Thoracic aorta (tissue), 2 donors: ENCODE measurements around the gene MORN1. TPM values are rescaled to one million over a fixed set of nuclear protein-coding genes. Genes with fewer than 3 reads are reported as not detected.

Source experiments
- ATAC-seq: fragments of 150-250 bp; one replicate; pipeline ENCODE4 v1.8.0; 2017; ENCODE audit warnings: low read depth; ENCODE audit not compliant: insufficient number of reproducible peaks, low FRiP score
- DNase-seq: peaks from one replicate; pipeline ENCODE4 v3.0.0-alpha.2; 2020; ENCODE audit warnings: low spot score
- H3K27ac ChIP-seq, 2 donors: fragments of 200-600 bp; sonication (generic); 1 replicate in 1 of 2; 2 replicates in 1 of 2; pipeline ENCODE4 v1.5.1; 2016; ENCODE audit warnings: mild to moderate bottlenecking in 2 of 2, moderate library complexity in 2 of 2
- H3K27me3 ChIP-seq: fragments of 200-600 bp; sonication (generic); replicated peaks from 2 replicates; pipeline ENCODE4 v1.6.0; 2016; ENCODE audit warnings: mild to moderate bottlenecking; ENCODE audit not compliant: insufficient read depth
- H3K36me3 ChIP-seq: fragments of 200-600 bp; sonication (generic); one replicate; pipeline ENCODE4 v1.5.1; 2016
- H3K4me1 ChIP-seq, 2 donors: fragments of 200-600 bp; sonication (generic); 1 replicate in 1 of 2; 2 replicates in 1 of 2; pipeline versions ENCODE4 v1.5.1 to v1.6.0; 2016; ENCODE audit warnings: low read depth in 2 of 2, mild to moderate bottlenecking in 1 of 2; ENCODE audit not compliant: control insufficient read depth in 1 of 2
- H3K4me3 ChIP-seq: fragments of 200-600 bp; sonication (generic); 2 replicates; pipeline ENCODE4 v1.5.1; 2016; ENCODE audit warnings: mild to moderate bottlenecking
- H3K9me3 ChIP-seq: fragments of 200-600 bp; sonication (generic); 2 replicates; pipeline ENCODE4 v1.5.1; 2016
- CTCF ChIP-seq: fragments of 200-600 bp; sonication (generic); IDR thresholded peaks from one replicate; pipeline ENCODE4 v1.5.1; 2019; ENCODE audit warnings: antibody characterized with exemption
- total RNA-seq, 2 donors: library from RNA; depleted of rRNA; stranded (reverse); fragments of >200 nt; gene quantifications; one replicate each; pipeline versions ENCODE4 v1.1.0 to v1.2.3, GENCODE V29; 2016

Gene MORN1
- total RNA-seq, 2 donors from 2014 or later, result 7.1 to 13.8 TPM

- no peak for TF ChIP-seq CTCF
- Histone ChIP-seq H3K4me1 (peaks cover 63 to 95% of the 10 kb centered on the region in 2 donors), H3K4me3 (no peak overlapping the region), H3K27me3 (no peaks in the 10 kb centered on the region), H3K27ac (no peak overlapping the region), H3K36me3 (no peaks in the 10 kb centered on the region), H3K9me3 (no peaks in the 10 kb centered on the region)
- ATAC-seq, result no peak
- no peak for DNase-seq
These were observed 95.8 kb downstream of the MORN1 start for GRCh38 chr1:2295526-2295925.

- no peak for TF ChIP-seq CTCF
- H3K27ac ChIP-seq, result peak overlapping the region; percentile 54 to 57
- ATAC-seq (no peak), DNase-seq (no peak)
- no peaks in the 10 kb centered on the region for H3K9me3 ChIP-seq
- no peaks in the 10 kb centered on the region for H3K27me3 ChIP-seq
- H3K4me1 ChIP-seq, result peaks cover 63 to 95% of the 10 kb centered on the region in 2 donors
- no peak overlapping the region for H3K4me3 ChIP-seq
- H3K36me3 ChIP-seq, result no peaks in the 10 kb centered on the region
These were observed 96.7 kb downstream of the MORN1 start for GRCh38 chr1:2294725-2295078.

GRCh38 chr1:2294033-2294724 lies 97.2 kb downstream of the MORN1 start:
- Histone ChIP-seq H3K4me1 (peaks cover 63 to 95% of the 10 kb centered on the region in 2 donors), H3K27ac (peak overlapping the region; percentile 54 to 57), H3K4me3 (no peak overlapping the region), H3K36me3 (no peaks in the 10 kb centered on the region), H3K27me3 (no peaks in the 10 kb centered on the region), H3K9me3 (no peaks in the 10 kb centered on the region)
- ATAC-seq (no peak), DNase-seq (no peak)
- no peak for TF ChIP-seq CTCF

GRCh38 chr1:2292725-2293450 lies 98.5 kb downstream of the MORN1 start:
- no peak for ATAC-seq
- Histone ChIP-seq H3K4me3 (no peak overlapping the region), H3K9me3 (no peaks in the 10 kb centered on the region), H3K27ac (peak overlapping the region; percentile 86 to 90), H3K36me3 (no peaks in the 10 kb centered on the region), H3K27me3 (no peaks in the 10 kb centered on the region), H3K4me1 (peaks cover 66 to 95% of the 10 kb centered on the region in 2 donors)
- no peak for TF ChIP-seq CTCF
- no peak for DNase-seq

GRCh38 chr1:2291577-2291976 lies 99.8 kb downstream of the MORN1 start:
- no peak for TF ChIP-seq CTCF
- ATAC-seq (no peak), DNase-seq (no peak)
- Histone ChIP-seq H3K27me3 (no peaks in the 10 kb centered on the region), H3K36me3 (no peaks in the 10 kb centered on the region), H3K9me3 (no peaks in the 10 kb centered on the region), H3K4me3 (peak overlapping the region; percentile 73), H3K4me1 (peaks cover 74 to 95% of the 10 kb centered on the region in 2 donors), H3K27ac (peak overlapping the region; percentile 86 to 90)
